H1 (cell line): ENCODE data around the gene LUC7L3. TPM values are rescaled to one million over a fixed set of nuclear protein-coding genes. Genes with fewer than 3 reads are reported as not detected.

Experiments
- CBX8 ChIP-seq: fragments of 300-800, 300-1000 bp; sonication (generic); IDR thresholded peaks from 2 replicates; pipeline ENCODE4 v1.7.1; 2016; ENCODE audit warnings: low read depth, low read length, borderline replicate concordance
- CTBP2 ChIP-seq: IDR thresholded peaks from 2 replicates; pipeline ENCODE4 v1.7.0; 2011; ENCODE audit warnings: borderline replicate concordance, mild to moderate bottlenecking, moderate library complexity, mixed read lengths, low read length; ENCODE audit not compliant: insufficient read depth, insufficient read length
- NRF1 ChIP-seq: IDR thresholded peaks from 2 replicates; pipeline ENCODE4 v1.6.1; 2011; ENCODE audit warnings: mild to moderate bottlenecking, low read depth, low read length, improper control_type of control experiment
- PHF8 ChIP-seq: fragments of 200-600 bp; sonication (generic); conservative IDR thresholded peaks from 2 replicates; pipeline ENCODE4 v1.7.1; 2012; ENCODE audit warnings: low read depth, mild to moderate bottlenecking, inconsistent platforms, low read length, moderate library complexity
- POLR2A ChIP-seq, 2 experiments: IDR thresholded peaks; 1 replicate in 1 of 2; 2 replicates in 1 of 2; pipeline ENCODE4 v1.6.1; 2011; ENCODE audit warnings: low read depth in 2 of 2, low read length in 2 of 2, mild to moderate bottlenecking in 2 of 2; ENCODE audit errors: control extremely low read depth in 1 of 2
- RAD21 ChIP-seq, 2 experiments: IDR thresholded peaks in 1 of 2; conservative IDR thresholded peaks in 1 of 2; 2 replicates each; pipeline ENCODE4 v1.6.1; 2011; ENCODE audit warnings: low read depth in 2 of 2, low read length in 2 of 2, improper control_type of control experiment in 1 of 2, inconsistent platforms in 1 of 2, mild to moderate bottlenecking in 1 of 2, moderate library complexity in 1 of 2
- SAP30 ChIP-seq: fragments of 300-600 bp; sonication (generic); IDR thresholded peaks from 2 replicates; pipeline ENCODE4 v1.7.1; 2012; ENCODE audit warnings: low read length, moderate library complexity, mild to moderate bottlenecking, inconsistent platforms; ENCODE audit not compliant: insufficient read depth, insufficient replicate concordance
- SP1 ChIP-seq: IDR thresholded peaks from 2 replicates; pipeline ENCODE4 v1.6.1; 2011; ENCODE audit warnings: low read depth, low read length
- SP4 ChIP-seq: IDR thresholded peaks from 2 replicates; pipeline ENCODE4 v1.6.1; 2012; ENCODE audit warnings: low read length, inconsistent platforms
- TAF7 ChIP-seq: optimal IDR thresholded peaks from 2 replicates; pipeline ENCODE3; 2011; ENCODE audit warnings: low read depth, mild to moderate bottlenecking, inconsistent platforms, low read length, moderate library complexity, borderline replicate concordance
- polyA plus RNA-seq, 7 experiments: library from polyadenylated mRNA; depleted of rRNA in 3 of 7; stranded (reverse) in 5 of 7; unstranded in 2 of 7; fragments of >200 nt in 5 of 7; fragments of 200-250 nt in 2 of 7; gene quantifications; 1 replicate in 5 of 7; 2 replicates in 1 of 7; 4 replicates in 1 of 7; pipeline versions ENCODE4 v1.2.1 to v1.2.3, GENCODE V29; 2011 to 2013; ENCODE audit warnings: missing spikeins in 2 of 7, mixed read lengths in 2 of 7
- total RNA-seq: library from RNA; stranded (reverse); fragmentation: NEBNext Ultra II Directional; extraction: Animal tissue kit (Norgen Biotek cat#: 25700); gene quantifications from 2 replicates; pipeline ENCODE4 v1.2.1, GENCODE V29; 2021

The LUC7L3 gene
- total and polyA plus RNA-seq, 2 of the 8 experiments (the other 6 are each of a cell fraction or from before 2014, with no cell fraction given): 102 to 126 TPM

DNA sequence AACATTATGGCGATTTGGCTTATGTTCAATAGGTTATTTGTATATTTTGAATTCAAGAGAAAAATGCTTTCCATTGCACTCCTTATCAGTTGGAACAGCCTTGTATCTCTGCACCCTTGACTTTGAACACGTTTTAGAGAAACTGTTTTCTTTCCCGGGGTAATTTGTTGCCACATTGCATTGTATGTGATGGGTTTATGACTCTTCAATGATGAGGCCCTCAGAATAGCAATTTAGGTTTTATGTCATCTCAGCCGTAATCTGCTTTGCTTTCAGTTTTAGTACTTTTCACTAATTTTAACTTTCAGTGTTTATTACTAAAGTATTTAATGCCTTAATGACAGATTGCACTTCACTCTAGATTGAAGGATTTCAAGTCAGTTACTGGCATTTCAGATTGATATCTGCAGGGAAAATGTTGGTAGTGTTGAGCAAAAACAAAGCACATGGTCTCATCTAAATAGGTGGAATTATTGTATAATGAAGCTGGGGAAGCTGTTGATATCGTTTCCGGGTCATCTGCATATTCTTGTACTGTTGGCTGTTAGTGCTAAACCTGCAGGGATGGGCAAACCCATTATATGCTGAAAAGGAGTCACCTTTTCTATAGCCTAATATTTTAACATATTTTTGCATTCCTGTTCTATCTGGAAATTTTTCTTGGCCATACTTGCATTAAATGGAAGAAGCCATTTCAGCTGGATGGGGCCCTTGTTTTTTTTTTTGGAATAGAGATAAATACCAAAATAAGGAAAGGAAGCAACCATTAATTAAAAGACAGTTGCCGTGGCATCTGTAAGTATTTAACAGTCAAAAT is 2.0 kb downstream of the LUC7L3 start (continued):
- TF ChIP-seq CTBP2: no peak
- TF ChIP-seq SAP30: no peak
- no peak for TF ChIP-seq TAF7
- TF ChIP-seq SP4: no peak
- no peak for TF ChIP-seq CBX8
- TF ChIP-seq PHF8: no peak
- TF ChIP-seq RAD21 (IDR thresholded peaks at IDR 0.05 in 1 of 2, conservative IDR thresholded peaks at IDR 0.05 in 1 of 2; ENCODE audit: low read depth in 2 of 2, low read length in 2 of 2): no peak
- TF ChIP-seq SP1: no peak
- no peak for TF ChIP-seq POLR2A (IDR thresholded peaks at IDR 0.05; ENCODE audit: control extremely low read depth in 1 of 2, low read depth in 2 of 2, low read length in 2 of 2)
- TF ChIP-seq NRF1: no peak; the same call in 1 of the 2 replicates
